Trophoblast cell (in vitro differentiated cells and primary cell): ENCODE results near the gene TAOK1.
"Not testable (repeated sequence)": the region's sequence is repeated elsewhere in the genome, so short reads cannot be mapped to it uniquely, and the experiment has no call there.

ENCODE experiments used
- DNase-seq, 2 donors: peaks; one replicate each; pipeline ENCODE4 v3.0.0-alpha.2; 2016
- H2AFZ ChIP-seq: 2 replicates; pipeline ENCODE4 v1.6.1; 2013; ENCODE audit warnings: low read length, moderate library complexity, mild to moderate bottlenecking; ENCODE audit not compliant: insufficient read depth, poor library complexity
- H2AK5ac ChIP-seq: 2 replicates; pipeline ENCODE4 v1.6.1; 2013; ENCODE audit warnings: mild to moderate bottlenecking, low read length
- H2BK120ac ChIP-seq: 2 replicates; pipeline ENCODE4 v1.6.1; 2013; ENCODE audit warnings: low read length, mild to moderate bottlenecking, moderate library complexity; ENCODE audit not compliant: insufficient read depth, poor library complexity
- H2BK12ac ChIP-seq: 2 replicates; pipeline ENCODE4 v1.6.1; 2013; ENCODE audit warnings: mild to moderate bottlenecking, low read length, moderate library complexity
- H2BK5ac ChIP-seq: 2 replicates; pipeline ENCODE4 v1.6.1; 2013; ENCODE audit warnings: low read length, low read depth, moderate library complexity, mild to moderate bottlenecking; ENCODE audit not compliant: poor library complexity
- H3K14ac ChIP-seq: 2 replicates; pipeline ENCODE4 v1.6.1; 2013; ENCODE audit warnings: mild to moderate bottlenecking, low read length
- H3K18ac ChIP-seq: 2 replicates; pipeline ENCODE4 v1.6.1; 2013; ENCODE audit warnings: mild to moderate bottlenecking, low read length
- H3K23ac ChIP-seq: 2 replicates; pipeline ENCODE4 v1.6.1; 2013; ENCODE audit warnings: low read length
- H3K27ac ChIP-seq: 2 replicates; pipeline ENCODE4 v1.5.1; 2013; ENCODE audit warnings: low read depth, mild to moderate bottlenecking, inconsistent platforms, low read length, moderate library complexity
- H3K27me3 ChIP-seq: 2 replicates; pipeline ENCODE4 v1.6.1; 2013; ENCODE audit warnings: inconsistent platforms, mild to moderate bottlenecking, low read length, moderate library complexity; ENCODE audit not compliant: insufficient read depth
- H3K36me3 ChIP-seq, 2 experiments: 1 replicate in 1 of 2; 2 replicates in 1 of 2; pipeline ENCODE4 v1.6.1; 2013; ENCODE audit warnings: low read length in 2 of 2, mild to moderate bottlenecking in 2 of 2, moderate library complexity in 1 of 2; ENCODE audit not compliant: insufficient read depth in 2 of 2, control insufficient read depth in 1 of 2
- H3K4ac ChIP-seq: 2 replicates; pipeline ENCODE4 v1.6.1; 2013; ENCODE audit warnings: low read depth, mild to moderate bottlenecking, low read length, moderate library complexity
- H3K4me1 ChIP-seq, 2 experiments: 1 replicate in 1 of 2; 2 replicates in 1 of 2; pipeline ENCODE4 v1.6.1; 2013; ENCODE audit warnings: low read length in 2 of 2, mild to moderate bottlenecking in 2 of 2, moderate library complexity in 1 of 2; ENCODE audit not compliant: insufficient read depth in 2 of 2, control insufficient read depth in 1 of 2
- H3K4me2 ChIP-seq: 2 replicates; pipeline ENCODE4 v1.6.1; 2013; ENCODE audit warnings: inconsistent platforms, mild to moderate bottlenecking, low read length, moderate library complexity
- H3K4me3 ChIP-seq: 2 replicates; pipeline ENCODE4 v1.5.1; 2013; ENCODE audit warnings: mild to moderate bottlenecking, low read depth, low read length, inconsistent platforms
- H3K79me1 ChIP-seq: one replicate; pipeline ENCODE4 v1.6.1; 2013; ENCODE audit warnings: low read length
- H3K79me2 ChIP-seq: 2 replicates; pipeline ENCODE4 v1.6.1; 2013; ENCODE audit warnings: low read length, mild to moderate bottlenecking; ENCODE audit not compliant: control insufficient read depth, insufficient read depth, poor library complexity
- H3K9ac ChIP-seq: 2 replicates; pipeline ENCODE4 v1.6.1; 2013; ENCODE audit warnings: mild to moderate bottlenecking, low read length
- H3K9me3 ChIP-seq: 2 replicates; pipeline ENCODE4 v1.6.1; 2013; ENCODE audit warnings: low read depth, mild to moderate bottlenecking, control low read depth, inconsistent platforms, low read length; ENCODE audit not compliant: insufficient read depth
- H4K12ac ChIP-seq: 2 replicates; pipeline ENCODE4 v1.6.1; 2013; ENCODE audit warnings: low read depth, mild to moderate bottlenecking, low read length, moderate library complexity
- H4K8ac ChIP-seq: 2 replicates; pipeline ENCODE4 v1.6.1; 2013; ENCODE audit warnings: low read depth, mild to moderate bottlenecking, low read length, moderate library complexity
- H4K91ac ChIP-seq: one replicate; pipeline ENCODE4 v1.6.1; 2013; ENCODE audit warnings: low read depth, mild to moderate bottlenecking, low read length, moderate library complexity
- WGBS: extraction: QIAGEN DNeasy Blood & Tissue Kit; methylation state at CpG from one replicate; pipeline ENCODE4 v1.1.7; 2013; ENCODE audit warnings: missing lambda C conversion rate; ENCODE audit not compliant: insufficient read length, insufficient coverage; ENCODE audit errors: extremely low coverage; 5-methylcytosine and 5-hydroxymethylcytosine counted together

Gene TAOK1

GRCh38 chr17:29557085-29557738 lies 167.0 kb downstream of the TAOK1 start:
- Histone ChIP-seq H3K27me3 (no peaks in the 10 kb centered on the region), H2BK5ac (no peak overlapping the region), H4K91ac (no peak overlapping the region), H3K79me1 (no peaks in the 10 kb centered on the region), H3K4me3 (no peak overlapping the region), H3K18ac (no peak overlapping the region), H3K4me1 (no peaks in the 10 kb centered on the region), H3K9ac (no peak overlapping the region), H3K14ac (no peak overlapping the region), H2BK120ac (no peak overlapping the region), H4K8ac (no peak overlapping the region), H4K12ac (no peak overlapping the region), H3K27ac (no peak overlapping the region), H3K36me3 (no peaks in the 10 kb centered on the region), H3K9me3 (no peaks in the 10 kb centered on the region), H3K79me2 (no peaks in the 10 kb centered on the region), H2AFZ (no peak overlapping the region), H2AK5ac (no peak overlapping the region), H3K4me2 (no peak overlapping the region), H2BK12ac (no peak overlapping the region), H3K4ac (no peak overlapping the region), H3K23ac (no peak overlapping the region)
- no CpG with 5 or more reads among the region's 1 CpG for WGBS
- peak; percentile 52 to 66 for DNase-seq

GRCh38 chr17:29557739-29558116 lies 167.6 kb downstream of the TAOK1 start:
- Histone ChIP-seq H3K27me3 (no peaks in the 10 kb centered on the region), H3K4me1 (no peaks in the 10 kb centered on the region), H2BK12ac (no peak overlapping the region), H3K4me3 (no peak overlapping the region), H2AFZ (no peak overlapping the region), H3K23ac (no peak overlapping the region), H3K18ac (no peak overlapping the region), H3K4ac (no peak overlapping the region), H3K27ac (no peak overlapping the region), H3K14ac (no peak overlapping the region), H4K91ac (no peak overlapping the region), H2BK120ac (no peak overlapping the region), H2BK5ac (no peak overlapping the region), H3K79me2 (no peaks in the 10 kb centered on the region), H4K12ac (no peak overlapping the region), H3K9ac (no peak overlapping the region), H3K9me3 (peaks cover 2% of the 10 kb centered on the region), H3K36me3 (no peaks in the 10 kb centered on the region), H3K79me1 (no peaks in the 10 kb centered on the region), H3K4me2 (no peak overlapping the region), H2AK5ac (no peak overlapping the region), H4K8ac (no peak overlapping the region)
- DNase-seq = no peak

GRCh38 chr17:29558139-29558538 lies 168.0 kb downstream of the TAOK1 start:
- not testable (repeated sequence) for H2BK12ac ChIP-seq, H3K4ac ChIP-seq, H3K9me3 ChIP-seq, H3K36me3 ChIP-seq, H3K18ac ChIP-seq, H3K79me2 ChIP-seq, H3K27me3 ChIP-seq, H4K8ac ChIP-seq, H3K4me3 ChIP-seq, DNase-seq, H2BK5ac ChIP-seq, H2AFZ ChIP-seq, H4K12ac ChIP-seq, H2BK120ac ChIP-seq, H3K79me1 ChIP-seq, H4K91ac ChIP-seq, H3K27ac ChIP-seq, H3K9ac ChIP-seq, H3K4me1 ChIP-seq, H3K14ac ChIP-seq, H3K23ac ChIP-seq, H2AK5ac ChIP-seq, H3K4me2 ChIP-seq
- no CpG with 5 or more reads among the region's 5 CpGs for WGBS

- Histone ChIP-seq H4K8ac (no peak overlapping the region), H3K14ac (no peak overlapping the region), H3K27me3 (no peaks in the 10 kb centered on the region), H3K9me3 (peaks cover 3% of the 10 kb centered on the region), H2AFZ (no peak overlapping the region), H3K79me1 (no peaks in the 10 kb centered on the region), H4K12ac (no peak overlapping the region), H2AK5ac (no peak overlapping the region), H3K4ac (no peak overlapping the region), H3K27ac (no peak overlapping the region), H2BK12ac (no peak overlapping the region), H2BK120ac (no peak overlapping the region), H3K9ac (no peak overlapping the region), H3K79me2 (no peaks in the 10 kb centered on the region), H3K23ac (no peak overlapping the region), H3K4me3 (no peak overlapping the region), H3K18ac (no peak overlapping the region), H3K4me1 (no peaks in the 10 kb centered on the region), H3K4me2 (no peak overlapping the region), H4K91ac (no peak overlapping the region), H2BK5ac (no peak overlapping the region), H3K36me3 (no peaks in the 10 kb centered on the region)
- DNase-seq = no peak
- no CpG with 5 or more reads among the region's 2 CpGs for WGBS
Observed at GRCh38 chr17:29559640-29560039, 169.5 kb downstream of the TAOK1 start.
